Measurements from ENCODE around the gene MRGPRD.

Gene MRGPRD

DNA sequence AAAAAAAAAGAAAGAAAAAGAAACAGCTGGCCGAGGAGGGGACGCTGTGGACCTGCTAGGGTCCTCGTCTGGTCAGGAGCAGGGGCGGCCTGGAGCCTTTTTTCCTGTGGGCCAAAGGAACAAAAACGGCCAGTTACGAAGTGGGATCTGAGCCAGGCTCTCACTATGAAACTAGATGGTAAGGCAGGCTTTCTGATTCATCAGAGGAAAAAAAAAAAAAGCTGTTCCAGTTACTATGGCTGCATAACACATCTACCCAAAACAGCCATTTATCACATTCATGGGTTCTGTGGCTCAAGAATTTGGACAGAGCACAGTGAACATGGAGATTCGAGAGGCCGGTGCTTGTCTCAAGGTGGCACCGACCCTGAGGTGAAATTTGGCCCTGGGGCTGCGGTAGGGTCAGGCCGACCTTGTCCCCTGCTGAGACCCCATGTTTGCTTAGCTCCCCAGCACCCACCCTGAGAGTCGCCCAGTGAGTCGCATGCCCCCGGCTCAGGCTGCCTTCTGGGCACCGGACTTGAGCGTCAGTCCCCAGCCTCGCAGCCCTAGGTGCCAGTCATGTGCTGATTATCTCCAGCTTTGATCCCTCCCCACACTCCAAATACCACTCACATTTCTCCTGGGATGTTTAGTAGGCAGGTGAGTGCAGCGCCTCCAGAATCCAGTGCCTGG is 34.2 kb downstream of the MRGPRD start:
- peak; percentile 91 for DNase-seq (ENCODE audit: low spot score)

DNA sequence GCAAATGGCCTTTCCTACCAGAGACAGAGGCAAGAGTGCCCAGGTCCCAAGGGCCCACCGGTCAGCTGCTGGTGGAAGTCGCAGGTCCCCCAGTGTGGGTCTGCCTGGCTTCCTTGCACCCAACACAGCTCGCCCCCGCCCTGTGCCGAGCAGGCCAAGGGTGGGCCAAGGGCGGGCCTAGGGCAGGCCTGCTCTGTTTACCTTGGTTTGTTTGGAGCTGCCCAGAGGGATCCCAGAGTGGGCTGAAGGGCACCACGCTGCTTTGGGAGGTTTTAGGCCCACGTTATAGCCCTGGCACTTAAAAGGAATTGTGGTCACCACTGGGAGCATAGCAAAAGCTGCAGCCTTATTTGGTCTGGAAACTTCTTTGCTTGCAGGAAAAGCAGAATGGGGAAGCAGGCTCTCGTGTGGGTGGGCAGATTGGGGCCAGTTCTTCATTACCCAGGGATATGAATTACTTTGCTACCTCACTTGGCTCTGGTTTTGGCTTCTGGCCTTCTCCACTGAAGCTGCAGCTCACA is 38.0 kb downstream of the MRGPRD start:
- DNase-seq (ENCODE audit: low spot score): no peak

DNA sequence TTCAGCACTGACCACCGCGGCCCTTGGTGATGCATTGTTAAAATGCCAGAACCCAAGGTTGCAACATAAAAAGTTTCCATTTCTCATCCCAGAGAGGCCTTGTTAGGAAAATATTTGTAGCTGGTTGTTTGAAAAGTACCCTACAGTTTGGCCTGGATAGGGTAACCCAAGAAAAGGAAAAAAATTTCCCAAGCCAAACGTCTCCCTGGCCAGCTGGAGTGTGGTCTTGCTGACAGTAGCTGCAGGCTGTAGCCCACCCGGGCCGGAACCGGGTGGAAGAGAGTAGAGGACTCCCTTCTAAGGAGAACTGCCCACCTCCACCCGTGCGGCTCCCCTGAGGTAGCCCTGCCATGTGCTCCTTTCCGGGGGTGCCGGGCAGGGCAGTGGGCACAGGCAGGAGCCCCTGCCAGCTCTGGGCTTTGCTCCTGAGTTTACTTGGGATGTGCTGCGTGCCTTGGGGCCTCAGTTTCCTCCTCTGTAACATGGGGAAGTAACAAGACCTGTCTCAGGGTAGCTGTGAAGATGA is 38.6 kb downstream of the MRGPRD start:
- DNase-seq (ENCODE audit: low spot score): peak; percentile 36

DNA sequence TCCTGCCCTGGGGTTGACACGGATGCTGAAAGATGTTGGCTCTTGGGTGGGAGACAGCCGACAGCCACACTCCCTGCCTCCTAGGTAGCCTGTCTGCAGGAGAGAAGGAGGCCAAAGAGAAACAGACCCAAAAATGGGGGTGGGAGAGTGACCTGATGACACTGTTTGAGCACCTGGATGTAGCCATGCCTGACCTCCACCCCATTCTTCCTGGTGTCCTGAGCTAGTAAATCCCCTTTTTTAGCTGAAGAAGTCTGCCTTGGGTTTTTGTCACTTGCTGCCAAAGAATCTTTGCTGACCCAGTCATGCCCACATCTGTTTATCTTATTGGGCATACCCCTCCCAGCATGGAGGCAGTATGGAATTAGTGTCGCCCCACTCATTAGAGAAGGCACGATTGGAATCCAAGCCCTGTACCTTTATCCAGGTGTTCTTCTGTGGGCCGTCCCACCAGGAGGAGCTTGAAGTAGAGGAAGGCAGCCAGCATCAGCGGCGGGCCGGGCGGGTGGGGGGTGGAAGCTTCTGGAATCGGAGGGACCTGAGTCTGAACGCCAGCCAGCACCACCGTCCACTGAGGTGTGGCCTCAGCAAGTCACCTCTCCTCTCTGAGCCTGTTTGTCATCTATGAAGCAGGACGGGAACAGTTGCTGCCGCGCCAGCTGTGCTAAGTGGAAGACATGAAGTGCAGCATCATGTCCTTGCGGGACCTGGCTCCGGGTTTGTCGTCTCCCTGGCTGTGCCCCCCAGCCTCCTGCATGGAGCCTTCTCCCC is 39.3 kb downstream of the MRGPRD start:
- DNase-seq (ENCODE audit: low spot score): no peak

DNA sequence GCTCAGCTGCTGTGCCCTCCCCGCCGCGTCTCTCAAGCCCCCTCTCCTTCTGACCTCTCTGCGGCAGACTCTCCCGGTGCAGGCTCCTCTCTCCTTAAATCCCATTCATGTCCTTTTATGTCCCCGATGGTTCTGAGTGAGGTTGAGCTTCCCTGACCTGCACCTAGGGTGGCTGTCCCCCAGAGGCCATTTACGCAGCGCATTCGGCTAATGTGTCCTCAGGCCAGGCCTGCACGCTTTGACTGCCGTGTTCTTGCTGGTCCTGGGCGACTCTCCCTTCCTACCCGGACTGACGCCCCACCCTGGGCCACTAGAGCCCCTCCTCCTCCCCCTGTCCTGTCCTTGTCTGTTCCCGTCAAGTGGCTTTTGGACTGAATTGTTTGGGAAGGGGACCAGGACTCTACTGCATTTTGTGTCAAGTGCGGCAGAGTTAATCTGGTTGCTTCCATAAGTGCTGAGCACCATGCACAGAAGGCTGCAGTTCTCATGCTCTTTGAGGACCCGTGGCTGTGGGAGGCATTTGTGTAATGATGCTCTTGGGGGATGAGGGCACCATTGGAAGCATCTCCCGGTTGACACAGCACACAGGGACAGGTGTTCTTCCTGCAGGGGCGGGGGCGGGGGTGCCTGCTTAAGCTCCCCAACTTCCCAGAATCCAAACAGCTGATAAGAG is 40.0 kb downstream of the MRGPRD start:
- no peak for DNase-seq (ENCODE audit: low spot score)

DNA sequence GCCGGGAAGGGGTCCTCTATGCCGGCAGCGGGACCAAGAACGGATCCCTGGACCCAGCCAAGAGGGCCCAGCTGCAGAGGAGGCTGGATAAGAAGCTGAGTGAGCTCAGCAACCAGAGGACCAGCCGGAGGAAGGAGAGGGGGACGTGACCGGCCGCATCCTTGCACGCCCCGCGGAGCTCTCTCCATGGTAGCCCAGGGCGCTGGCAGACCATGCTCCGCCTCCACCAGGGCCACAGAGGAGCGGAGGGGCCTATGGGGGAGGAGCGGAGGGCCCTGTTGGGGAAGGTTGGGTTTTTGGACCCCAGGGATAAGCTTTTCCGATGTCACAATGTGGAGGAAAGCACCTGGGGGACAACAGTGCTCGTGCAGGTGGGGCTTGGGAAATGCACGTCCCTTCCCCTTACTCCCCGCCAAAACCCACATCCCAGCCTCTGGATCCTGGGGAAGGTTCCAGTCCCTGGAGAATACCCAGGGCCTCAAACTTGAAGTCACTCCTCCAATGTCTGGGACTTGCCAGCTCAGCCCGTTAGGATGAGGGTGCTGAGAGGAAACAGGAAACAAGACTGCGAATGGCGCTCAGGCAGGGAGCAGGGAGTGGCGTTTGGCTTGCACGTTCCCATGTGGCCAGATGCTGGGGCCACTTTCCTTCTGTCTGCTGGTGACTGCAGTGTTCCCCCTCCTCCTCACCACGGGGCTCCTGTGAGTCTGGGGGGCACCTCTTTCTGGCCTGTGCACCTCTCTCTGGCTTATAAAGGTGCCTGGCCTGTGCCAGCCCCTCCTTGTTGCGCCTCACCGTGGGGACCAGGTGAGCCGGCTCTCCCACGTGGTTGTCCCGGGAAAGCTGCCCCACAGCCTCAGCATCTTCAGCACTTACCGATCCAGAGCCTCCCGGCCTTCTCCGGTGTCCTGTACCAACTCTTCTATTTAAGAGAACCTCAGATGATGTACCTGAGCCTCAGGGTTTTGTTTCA is 40.9 kb downstream of the MRGPRD start:
- DNase-seq (ENCODE audit: low spot score): no peak

DNA sequence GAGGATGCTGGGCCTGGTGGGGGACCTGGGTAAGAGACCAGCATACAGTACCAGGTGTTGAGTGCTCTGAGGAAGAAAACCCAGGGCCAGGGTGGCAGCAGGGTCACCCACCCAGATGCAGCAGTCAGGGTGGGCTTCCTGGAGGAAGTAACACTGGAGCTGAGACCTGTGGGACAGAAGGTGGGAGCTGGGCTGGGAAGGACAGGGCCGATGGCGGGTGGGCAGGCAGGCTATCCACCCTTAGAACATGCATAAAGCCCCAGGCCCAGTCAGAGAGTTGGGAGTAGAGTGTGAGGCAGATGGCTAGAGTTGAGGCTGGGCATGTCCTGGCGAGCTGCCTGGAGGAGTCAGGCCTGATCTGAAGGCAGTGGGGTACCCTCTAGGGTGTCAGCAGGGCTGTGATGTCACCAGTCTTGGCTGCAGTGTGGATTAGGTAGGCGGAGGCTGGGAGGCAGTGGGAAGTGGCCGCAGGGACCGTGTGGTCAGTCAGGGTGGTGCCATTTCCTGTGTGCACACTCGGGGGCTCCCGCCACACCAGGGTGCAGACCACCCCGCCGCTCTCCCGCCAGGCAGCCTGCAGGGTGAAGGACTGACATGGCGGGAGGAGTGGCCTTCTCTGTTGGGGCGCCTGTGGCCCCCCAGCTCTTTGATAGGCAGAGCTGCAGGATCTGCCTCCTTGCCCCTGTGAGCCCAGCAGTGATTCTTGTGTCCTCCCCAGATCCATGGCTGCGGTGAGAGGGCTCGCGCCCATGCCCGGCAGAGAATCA is 41.8 kb downstream of the MRGPRD start:
- no peak for DNase-seq (ENCODE audit: low spot score)

DNA sequence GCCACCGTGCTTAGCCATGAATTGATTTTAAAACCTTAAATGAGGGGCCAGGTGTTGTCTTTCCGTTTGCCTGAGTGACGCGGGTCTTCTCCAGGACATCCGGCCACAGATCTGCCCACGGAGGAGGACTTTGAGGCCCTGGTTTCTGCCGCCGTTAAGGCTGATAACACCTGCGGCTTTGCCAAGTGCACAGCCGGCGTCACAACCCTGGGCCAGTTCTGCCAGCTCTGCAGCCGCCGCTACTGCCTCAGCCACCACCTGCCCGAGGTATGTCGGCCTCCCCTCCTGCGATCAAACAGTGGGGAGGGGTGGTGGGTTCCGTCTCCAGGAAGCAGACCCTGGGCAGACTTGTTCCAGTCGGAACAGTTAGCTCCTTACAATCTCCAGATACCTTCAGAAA is 42.7 kb downstream of the MRGPRD start:
- no peak for DNase-seq (ENCODE audit: low spot score)

DNA sequence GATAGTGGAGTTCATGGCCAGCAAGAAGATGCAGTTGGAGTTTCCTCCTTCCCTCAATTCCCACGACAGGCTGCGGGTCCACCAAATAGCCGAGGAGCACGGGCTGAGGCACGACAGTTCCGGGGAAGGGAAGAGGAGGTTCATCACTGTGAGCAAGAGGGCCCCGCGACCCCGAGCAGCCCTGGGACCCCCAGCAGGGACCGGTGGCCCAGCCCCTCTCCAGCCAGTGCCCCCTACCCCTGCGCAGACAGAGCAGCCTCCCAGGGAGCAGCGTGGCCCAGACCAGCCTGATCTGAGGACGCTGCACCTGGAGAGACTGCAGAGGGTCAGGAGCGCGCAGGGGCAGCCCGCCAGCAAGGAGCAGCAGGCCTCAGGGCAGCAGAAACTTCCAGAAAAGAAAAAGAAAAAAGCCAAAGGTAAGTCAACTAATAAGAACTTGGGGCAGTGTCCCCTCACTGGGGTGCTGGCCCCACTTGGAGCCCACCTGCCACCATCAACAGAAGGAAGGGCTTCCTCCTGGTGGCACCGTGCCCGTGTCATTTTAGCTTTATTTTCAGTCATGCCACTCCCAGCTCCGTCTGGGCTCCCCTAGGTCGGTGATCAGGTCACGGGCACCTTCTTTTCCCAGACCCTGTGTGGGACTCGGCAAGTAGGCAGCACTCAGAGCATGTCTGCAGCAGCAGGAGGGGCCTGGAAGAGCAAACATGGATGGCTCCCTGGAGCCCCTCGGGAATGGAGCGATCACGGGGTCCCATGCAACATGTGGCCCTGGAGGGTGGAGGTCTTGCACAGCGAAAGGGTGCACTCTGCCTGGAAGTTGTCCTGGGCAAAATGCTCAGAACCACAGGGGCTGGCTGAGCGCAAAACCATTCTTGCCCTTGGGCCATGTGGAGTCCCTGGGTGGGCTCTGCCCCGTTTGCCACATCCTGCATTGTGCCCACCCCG is 43.8 kb downstream of the MRGPRD start:
- no peak for DNase-seq (ENCODE audit: low spot score)

DNA sequence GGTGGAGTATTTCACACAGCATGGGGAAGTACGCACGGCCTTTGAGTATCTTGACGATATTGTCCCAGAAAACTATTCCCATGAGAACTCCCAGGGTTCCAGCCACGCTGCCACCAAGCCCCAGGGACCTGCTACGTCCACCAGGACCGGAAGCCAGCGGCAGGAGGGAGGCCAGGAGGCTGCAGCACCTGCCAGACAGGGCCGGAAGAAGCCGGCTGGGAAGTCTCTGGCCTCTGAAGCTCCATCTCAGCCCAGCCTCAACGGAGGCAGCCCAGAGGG is 44.5 kb downstream of the MRGPRD start:
- no peak for DNase-seq (ENCODE audit: low spot score)

DNA sequence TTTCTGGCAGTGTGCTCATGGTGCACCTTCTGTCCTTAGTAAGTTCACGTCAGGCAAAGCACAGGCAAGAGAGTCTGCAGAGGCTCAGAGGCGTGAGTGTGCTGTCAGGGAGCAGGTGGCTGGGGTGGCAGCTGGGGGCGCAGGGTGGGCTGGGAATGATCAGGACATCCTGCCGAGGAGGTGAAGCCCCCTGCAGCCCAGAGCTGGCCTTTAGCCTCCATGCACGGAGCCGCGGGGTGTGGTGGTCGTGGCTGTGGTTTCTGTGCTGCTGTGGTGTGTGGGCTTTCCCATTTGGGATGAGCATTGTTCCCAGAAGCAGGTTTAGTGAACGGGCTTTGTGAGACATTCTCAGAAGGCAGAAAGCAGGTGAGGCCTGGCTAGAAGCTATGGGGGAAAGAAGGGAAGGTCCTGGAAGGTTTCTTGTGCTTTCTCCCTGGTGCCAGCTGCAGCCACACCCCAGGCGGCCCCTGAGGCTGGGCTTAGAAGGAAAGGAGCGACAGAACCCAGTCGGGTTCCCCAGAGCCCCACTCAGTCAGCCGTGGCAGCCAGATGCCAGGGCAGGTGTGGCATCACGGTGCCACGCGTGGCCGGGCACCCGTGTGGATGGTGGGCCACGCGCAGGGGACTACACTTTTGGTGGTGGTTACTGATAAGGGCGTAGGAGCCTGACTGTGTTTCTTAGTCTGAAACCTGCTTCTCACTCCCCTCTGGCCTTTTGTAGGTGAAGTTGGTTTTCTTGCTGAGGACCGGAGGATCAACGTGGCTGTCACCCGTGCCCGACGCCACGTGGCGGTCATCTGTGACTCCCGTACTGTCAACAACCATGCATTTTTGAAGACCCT is 45.0 kb downstream of the MRGPRD start:
- no peak for DNase-seq (ENCODE audit: low spot score)

DNA sequence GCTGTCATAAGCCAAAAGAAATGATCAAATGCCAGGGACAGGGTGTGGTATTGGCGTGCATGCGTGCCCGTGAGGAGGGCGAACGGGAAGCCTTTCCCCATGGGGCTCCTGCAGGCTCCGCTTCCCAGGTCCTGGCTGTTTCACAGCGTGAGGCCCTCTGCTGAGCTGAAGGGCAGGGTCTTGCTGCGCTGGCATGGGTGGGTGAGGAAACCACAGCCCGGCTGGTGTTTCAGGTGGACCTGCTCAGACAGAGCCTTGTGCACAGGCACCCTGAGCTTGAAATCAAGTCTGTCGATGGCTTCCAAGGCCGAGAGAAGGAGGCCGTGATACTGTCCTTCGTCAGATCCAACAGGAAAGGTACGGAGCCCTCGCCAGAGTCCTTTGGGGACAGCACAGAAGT is 45.7 kb downstream of the MRGPRD start:
- DNase-seq (ENCODE audit: low spot score): no peak

DNA sequence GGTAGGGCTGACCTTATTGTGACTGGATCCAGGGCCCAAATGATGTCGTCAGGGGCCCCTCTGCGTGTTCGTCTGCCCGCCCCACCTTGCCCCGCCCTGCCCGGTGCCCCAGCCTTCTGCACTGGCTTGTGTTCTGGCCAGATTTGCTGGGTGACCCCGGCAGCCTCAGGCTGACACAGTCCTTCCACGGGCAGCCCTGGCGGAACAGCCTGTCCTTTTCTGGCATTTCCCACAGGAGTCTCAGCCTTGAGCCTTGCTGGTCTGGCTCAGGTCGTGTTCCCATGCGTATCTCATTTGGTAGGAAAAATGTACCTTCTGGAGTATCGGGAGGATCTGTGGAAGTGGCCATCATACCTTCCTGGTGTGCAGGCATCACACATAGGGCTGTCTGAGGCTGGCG is 46.1 kb downstream of the MRGPRD start:
- no peak for DNase-seq (ENCODE audit: low spot score)

DNA sequence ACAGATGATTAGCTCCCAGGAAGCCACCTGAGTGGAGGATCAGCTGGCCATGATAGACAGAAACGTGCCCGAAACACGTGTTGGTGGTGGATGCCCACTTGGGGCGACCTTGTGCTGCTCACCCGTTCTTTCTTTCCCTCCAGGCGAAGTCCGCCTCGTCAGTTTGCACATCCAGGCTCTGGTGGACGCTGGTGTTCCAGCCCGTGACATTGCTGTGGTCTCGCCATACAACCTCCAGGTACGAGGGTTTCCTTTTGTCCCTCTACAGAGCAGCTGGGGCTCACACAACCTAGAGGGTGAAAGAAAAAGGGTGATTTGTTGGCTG is 46.5 kb downstream of the MRGPRD start:
- DNase-seq (ENCODE audit: low spot score): no peak

DNA sequence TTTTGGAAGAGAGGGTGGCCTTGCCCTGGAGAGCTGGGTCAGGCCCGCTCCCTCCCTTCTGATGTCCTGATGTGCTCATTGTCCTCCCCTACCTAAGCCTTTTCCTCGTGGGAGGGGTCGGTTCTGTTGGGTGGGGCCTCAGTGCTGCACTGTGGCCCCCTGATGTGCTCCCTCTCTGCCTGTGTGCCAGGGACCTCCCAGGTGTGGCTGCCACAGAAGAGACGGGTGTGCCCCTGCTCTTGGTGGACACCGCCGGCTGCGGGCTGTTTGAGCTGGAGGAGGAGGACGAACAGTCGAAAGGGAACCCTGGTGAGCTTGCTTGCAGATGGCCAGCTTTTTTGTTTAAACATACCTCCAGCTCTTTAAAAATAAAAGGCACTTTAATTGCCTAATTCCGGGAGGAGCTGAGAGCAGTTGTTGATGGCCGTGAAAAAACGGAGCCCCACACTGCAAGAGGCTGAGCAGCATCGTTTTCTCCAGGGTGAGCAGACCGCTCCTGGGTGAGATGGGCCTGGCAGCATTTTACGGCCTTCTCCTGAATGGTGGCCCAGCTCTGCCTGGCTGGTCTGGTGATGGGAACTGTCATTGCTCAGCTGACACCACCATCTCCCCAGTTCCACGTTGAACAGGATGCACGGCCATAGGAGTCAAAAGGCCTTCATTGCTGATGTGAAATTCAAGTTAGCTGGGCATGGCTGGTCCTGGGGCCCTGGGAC is 47.0 kb downstream of the MRGPRD start:
- DNase-seq (ENCODE audit: low spot score): no peak

DNA sequence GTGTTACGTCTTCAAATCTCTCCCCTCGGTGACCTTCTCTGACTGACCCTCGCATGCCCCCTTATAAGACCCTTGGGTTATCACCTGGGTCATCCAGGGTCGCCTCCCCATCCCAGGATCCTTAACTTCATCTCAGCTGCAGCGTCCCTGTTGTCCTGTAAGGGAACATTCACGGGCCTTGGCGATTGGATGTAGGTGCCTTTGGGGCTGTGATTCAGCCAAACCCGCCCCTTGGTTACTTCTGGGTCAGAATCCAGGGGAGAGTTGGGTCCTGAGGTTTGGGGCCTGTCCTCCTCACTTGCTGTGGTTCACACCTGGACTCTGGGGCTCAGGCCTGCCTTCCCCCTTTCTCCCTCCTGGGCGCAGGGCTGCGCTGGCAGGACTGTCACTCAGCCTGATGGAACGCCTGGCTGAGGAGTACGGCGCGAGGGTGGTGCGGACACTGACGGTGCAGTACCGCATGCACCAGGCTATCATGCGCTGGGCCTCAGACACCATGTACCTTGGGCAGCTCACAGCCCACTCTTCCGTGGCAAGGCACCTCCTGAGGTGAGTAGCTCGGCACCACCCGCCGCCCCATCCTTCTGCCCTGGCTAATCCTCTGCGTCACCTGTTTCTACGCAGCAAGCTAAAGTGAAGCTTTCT is 47.7 kb downstream of the MRGPRD start:
- DNase-seq (ENCODE audit: low spot score): no peak

DNA sequence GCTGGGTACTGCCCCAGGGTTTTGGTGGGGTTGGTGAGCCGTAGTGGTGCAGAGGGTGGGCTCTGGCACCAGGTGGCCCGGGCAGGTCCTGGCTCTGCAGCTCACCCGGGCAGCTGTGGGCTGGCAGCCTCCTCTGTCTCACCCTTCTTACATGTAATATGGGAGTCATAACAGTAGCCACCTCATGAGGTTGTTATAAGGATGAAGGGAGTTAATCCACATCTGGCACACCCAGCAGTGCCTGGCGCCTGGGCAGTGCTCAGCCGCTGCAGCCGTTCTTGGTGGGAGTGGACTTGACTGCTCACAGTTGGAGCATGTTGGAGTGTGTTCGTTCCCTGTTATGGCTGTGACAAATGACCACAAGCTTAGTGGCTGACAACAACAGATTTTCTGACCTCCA is 48.4 kb downstream of the MRGPRD start:
- DNase-seq (ENCODE audit: low spot score): no peak

DNA sequence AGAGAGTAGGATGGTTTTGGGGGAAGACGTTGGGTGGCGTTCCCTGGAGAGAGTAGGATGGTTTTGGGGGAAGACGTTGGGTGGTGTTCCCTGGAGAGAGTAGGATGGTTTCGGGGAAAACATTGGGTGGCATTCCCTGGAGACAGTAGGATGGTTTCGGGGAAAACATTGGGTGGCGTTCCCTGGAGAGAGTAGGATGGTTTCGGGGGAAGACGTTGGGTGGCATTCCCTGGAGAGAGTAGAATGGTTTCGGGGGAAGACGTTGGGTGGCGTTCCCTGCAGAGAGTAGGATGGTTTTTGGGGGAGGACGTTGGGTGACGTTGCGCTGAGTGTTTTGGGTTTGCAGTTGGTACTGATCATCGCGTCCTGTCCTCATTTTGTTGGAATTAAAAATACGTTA is 48.9 kb downstream of the MRGPRD start:
- no peak for DNase-seq (ENCODE audit: low spot score)

All from AG08396 (cell line).